Effector CD4-positive, alpha-beta T cell (primary cell): ENCODE measurements around the gene S100A4.
A peak's percentile ranks its signal among the peaks of the same experiment; 100 is the strongest.
"Not testable (repeated sequence)": the region's sequence is repeated elsewhere in the genome, so short reads cannot be mapped to it uniquely, and the experiment has no call there.

Experiments used
- DNase-seq: peaks from one replicate; pipeline ENCODE4 v3.0.0-alpha.2; 2020

The S100A4 gene

DNA sequence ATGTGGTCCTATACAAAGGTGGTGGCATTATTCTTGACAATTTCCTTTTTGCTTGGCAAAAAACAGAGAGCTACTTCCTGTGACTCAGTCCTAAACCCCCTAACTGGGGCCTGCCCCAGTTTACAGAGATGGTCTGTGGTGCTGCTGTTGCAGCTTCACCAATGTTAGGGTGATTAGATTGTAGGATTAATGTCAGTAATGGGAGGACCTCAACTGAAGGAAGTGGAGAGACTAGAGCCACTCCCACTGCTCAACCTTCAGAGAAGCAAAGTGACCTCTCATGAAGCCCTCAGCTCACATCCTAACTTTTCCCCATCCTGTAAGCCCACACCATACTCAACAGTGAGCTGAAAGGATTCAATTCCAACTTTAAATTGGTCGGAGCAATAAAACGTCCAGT is 13.4 kb downstream of the S100A4 start:
- DNase-seq: no peak

DNA sequence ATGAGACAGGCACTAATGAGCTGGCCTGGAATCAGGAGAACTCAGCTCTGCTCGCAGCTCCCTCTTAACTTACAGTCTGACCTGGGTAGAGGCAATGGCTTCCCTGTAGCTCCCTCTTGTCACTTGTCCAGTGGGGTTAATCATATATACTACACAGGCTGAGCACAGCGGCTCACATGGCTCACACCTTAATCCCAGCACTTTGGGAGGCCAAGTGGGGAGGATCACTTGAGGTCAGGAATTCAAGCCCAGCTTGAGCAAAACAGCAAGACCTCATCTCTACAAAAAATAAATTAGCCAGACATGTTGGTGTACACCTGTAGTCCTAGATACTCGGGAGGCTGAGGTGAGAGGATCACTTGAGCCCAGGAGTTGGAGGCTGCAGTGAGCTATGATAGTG is 14.0 kb downstream of the S100A4 start:
- DNase-seq: no peak

DNA sequence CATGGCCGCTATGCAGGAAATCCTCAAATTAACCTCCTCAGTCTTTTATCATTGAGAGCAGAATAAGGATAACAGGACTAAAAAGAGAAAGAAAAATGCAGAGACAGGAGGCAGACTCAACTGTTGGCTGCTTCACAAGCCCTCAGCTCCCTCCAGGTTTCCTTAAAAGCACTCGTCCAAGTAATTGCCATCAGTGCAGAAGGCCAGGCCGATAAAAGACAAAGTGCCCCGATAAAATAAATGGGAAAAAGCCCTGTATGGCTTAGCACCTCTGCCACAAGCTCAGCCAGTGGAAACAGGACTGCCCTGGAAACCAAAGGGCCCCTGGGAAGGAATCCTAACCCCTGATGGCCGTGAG is 17.9 kb downstream of the S100A4 start:
- DNase-seq: no peak

DNA sequence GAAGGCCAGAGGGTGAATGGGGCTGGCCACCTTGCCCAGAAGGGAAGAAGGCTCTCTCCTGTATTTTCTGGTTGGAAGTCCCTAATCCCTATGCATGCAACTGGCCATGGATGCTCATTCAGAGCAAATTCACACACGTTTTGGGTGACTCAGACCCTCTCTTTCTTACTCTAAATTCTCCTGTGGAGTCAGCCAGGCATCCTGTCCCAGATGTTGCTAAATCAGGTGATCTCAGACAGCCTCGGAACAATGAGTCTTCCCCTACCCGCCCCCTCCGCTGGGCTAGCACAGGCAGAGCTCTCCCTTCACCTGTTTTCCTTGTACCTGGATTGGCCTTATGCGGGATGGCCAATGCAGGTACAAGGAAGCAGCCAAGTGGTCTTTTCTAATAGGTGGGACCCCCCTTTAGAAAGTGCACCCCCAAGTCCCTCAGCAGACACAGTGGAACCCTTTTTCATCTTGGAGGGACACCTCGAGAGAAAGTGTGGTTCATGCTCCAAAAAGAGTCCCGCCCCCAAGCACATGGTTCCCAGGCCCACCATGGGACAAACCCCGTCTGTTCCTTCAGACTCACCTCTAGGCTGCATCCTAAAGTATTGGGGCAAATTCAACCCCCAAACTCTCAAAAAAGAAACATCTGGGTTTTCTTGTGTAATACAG is 18.5 kb downstream of the S100A4 start:
- no peak for DNase-seq

DNA sequence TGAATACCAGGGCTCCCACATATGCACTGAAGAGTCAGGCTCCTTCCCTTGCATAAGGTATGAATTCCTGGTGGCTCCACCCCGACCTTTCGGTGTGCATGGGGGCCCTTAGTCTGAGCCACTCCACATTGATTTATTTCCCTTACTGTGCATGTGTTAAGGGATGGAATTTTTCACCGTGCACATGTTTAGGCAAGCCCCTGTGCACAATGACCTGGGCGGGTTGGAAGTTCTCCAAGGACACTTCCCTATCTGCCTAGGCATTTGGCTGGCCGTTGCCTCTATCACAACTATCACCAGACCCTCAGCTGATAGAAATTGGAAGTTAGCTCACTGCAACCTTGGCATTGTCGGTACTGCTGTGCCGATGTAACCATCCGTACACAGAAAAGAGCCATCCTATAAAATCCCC is 19.5 kb downstream of the S100A4 start:
- DNase-seq: no peak

DNA sequence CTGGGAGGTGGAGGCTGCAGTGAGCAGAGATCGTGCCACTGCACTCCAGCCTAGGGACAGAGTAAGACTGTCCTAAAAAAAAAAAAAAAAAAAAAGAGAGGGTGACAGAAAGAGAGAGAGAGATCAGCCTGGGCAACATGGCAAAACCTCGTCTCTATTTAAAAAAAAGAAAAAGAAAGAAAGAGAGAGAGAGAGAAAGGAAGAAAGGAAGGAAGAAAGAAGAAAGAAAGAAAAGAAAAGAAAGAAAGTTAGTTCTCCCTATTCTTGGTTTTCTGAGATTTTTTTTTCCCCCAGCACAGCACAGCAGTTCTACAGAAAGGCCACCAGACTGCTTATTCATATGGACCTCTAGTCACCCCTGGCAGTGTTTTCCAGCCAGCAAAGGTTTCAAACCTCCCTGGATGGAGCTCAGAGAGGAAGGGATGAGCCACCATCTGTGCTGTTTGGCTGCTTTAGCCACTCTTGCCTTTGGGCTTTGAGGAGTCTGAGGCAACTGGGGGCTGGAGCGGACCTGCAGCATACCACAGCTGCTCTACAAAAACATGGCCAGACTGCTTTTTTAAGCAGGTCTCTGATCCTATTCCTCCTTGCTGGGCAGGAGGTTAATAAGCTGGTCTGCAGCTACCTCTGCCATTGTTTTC is 20.4 kb downstream of the S100A4 start:
- DNase-seq: no peak

DNA sequence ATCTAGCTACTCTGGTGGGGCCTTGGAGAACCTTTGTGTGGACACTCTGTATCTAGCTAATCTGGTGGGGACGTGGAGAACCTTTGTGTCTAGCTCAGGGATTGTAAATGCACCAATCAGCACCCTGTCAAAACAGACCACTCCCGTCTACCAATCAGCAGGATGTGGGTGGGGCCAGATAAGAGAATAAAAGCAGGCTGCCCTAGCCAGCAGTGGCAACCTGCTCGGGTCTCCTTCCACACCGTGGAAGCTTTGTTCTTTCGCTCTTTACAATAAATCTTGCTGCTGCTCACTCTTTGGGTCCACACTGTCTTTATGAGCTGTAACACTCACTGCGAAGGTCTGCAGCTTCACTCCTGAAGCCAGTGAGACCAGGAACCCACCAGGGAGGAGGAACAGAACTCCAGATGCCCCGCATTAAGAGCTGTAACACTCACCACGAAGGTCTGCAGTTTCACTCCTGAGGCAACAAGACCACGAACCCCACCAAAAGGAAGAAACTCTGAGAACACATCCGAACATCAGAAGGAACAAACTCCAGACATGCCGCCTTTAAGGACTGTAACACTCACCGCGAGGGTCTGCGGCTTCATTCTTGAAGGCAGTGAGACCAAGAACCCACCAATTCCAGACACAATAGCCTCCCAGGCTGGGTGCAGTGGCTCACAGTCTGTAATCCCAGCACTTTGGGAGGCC is 23.1 kb downstream of the S100A4 start:
- not testable (repeated sequence) for DNase-seq

DNA sequence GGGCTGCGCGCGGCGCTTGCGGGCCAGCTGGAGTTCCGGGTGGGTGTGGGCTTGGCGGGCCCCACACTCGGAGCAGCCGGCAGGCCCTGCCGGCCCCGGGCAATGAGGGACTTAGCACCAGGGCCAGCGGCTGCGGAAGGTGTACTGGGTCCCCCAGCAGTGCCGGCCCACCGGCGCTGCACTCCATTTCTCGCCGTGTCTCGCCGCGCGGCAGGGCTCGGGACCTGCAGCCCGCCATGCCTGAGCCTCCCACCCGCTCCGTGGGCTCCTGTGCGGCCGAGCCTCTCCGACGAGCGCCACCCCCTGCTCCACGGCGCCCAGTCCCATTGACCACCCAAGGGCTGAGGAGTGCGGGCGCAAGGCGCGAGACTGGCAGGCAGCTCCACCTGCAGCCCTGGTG is 23.8 kb downstream of the S100A4 start:
- DNase-seq: not testable (repeated sequence)

DNA sequence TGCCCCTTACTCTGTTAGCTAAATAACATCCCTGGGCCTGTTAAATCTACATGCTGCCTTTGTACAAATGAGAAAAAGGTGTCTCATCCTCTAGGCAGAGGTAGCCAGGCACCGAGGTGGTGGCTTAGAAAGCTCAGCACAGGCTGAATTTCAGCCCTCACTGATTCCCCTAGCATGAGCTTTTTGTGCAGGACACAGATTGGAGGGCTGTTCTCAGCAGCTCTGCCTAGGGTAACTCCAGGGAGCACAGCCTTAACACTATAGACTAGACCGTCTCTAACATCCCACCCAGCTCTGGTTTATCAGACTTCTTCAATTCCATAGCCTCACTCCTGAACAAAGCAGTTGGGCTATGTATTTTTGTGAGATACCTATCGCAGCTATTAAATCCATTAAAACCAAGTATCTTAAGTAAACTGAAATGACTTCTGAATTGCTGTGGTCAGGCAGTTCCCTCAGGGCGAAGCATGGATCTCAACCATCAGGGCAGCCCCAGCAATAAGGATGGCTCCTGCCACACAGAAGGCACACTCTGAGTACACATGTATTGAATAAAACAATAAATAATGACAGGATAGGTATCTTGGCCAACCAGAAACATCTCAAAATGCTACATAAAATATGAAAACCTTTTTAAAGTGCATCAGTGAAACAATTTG is 24.7 kb downstream of the S100A4 start:
- DNase-seq: no peak

DNA sequence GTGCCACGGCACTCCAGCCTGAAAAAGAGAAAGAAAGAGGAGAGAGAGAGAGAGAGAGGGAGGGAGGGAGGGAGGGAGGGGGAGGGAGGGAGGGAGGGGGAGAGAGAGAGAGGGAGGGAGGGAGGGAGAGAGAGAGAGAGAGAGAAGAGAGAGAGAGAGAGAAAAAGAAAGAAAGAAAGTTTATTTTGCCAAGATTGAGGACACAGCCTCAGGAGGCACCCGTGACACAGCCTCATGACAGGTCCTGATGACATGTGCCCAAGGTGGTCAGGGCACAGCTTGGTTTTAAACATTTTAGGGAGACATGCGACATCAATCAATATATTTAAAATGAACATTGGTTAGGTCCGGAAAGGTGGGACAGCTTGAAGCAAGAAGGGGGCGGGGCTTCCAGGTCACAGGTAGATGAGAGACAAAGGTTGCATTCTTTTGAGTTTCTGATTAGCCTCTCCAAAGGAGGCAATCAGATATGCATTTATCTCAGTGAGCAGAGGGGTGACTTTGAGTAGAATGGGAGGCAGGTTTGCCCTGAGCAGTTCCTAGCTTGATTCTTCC is 25.4 kb downstream of the S100A4 start:
- not testable (repeated sequence) for DNase-seq

DNA sequence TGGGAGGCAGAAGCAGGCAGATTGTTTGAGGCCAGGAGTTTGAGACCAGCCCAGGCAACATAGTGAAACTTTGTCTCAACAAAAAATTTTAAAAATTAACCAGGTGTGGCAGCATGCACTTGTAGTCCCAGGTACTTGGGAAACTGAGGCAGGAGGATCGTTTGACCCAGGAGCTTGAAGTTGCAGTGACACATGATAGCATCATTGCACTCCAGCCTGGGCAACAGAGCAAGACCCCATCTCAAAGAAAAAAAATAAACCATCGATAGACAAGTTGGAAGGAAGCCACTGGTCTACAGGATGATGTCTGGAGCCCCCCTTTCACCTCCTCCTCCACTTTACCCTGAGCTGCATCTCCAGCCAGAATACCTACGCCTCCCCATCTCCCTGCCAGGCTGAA is 26.4 kb downstream of the S100A4 start:
- DNase-seq: no peak

DNA sequence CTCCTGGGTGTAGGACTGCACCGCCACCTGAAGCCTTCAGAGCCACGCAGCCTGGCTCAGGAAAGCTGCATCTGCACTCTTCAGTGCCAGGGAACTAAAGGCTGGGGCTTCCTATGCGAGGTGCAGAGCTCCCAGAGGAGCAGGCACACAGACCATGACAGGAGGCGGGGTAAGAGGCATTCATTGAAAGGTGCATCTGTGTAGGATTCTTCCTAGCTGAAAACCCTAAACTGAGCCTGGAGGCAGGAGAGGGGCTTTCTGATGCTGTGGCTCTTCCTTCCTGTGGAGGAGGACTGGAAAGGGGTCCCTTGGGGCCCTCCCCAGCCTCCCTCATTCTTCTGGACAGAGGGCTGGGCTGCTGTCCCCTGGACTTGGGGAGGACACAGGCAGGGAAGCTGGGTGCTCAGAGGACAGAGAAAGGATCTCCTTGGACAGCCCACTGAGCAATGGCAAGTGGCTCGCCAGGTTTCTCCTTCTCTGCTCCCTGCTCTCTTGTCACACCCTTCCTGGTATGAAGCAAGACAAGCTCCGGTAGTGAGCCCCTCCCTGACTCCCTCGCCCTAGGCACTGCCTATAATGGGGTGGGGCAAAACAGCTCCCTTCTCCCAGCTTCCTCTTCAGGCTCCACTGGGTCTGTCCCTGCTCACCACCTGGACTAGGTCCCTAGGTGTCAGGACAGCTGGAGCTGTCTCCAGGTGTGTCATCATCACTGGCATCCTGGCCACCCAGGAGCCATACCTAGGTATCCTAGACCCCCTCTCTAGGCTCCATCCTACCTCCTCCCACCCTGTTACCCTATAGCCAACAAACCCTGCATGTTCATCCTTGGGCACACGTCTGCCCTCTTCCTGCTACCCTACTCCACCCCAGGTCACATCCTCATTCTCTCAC is 29.9 kb downstream of the S100A4 start:
- no peak for DNase-seq

DNA sequence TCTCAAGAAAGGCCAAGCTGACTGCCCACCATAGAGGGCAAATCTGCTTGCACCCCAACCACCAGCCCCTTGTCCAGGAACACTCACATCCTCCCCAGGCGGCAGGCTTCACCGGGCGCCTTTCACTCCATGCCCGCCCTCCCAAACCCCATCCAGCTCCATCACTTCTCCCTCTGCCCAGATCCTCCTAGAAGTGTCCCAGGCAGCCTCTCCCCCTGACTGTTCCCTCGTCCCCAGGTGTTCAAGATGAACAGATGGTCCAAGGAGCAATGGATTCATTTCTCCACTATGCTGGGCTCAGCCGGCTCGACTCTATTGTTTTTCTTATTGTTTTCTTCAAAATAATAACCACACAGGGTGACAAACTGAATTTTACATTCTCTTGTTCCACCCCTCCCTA is 31.9 kb downstream of the S100A4 start:
- no peak for DNase-seq

DNA sequence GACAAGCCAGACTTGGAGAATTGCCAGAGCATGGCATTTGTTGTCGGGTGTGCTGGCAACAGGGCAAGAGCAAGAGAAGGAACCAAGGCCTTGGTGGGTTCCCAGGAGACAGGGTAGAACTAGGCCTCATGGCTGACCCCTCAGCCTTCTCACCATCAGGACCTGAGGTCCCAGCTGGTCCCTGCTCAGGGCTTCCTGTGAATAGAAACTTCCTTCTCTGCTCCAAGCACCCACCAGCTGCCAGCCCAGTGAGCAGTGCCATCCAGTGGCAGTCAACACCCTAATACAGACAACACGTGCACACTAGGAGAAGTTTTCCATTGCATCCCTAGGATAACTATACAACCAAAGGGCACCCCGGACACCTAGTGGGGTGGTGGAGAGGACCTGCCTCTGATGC is 32.6 kb downstream of the S100A4 start:
- no peak for DNase-seq

DNA sequence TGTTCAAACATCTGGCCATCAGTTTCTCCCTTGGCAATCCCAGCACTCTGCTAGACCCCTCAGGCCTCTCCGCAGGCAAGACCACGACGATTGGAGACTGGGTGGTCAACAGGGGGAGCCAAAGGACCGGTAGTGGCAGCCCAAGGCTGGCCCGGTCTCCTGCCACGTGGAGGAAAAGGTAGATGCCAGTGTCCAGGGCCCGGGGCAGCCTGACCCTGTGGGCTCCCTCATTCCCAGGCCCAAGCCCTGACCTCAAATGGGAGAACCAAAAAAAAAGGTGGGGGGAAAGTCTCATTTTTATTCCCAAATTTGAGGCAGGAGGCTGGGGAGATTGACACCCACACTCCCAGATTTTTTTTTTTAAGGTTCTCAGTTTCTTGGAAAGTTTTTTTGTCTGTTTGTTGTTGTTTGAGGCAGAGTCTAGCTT is 34.6 kb downstream of the S100A4 start:
- peak; percentile 77 for DNase-seq

DNA sequence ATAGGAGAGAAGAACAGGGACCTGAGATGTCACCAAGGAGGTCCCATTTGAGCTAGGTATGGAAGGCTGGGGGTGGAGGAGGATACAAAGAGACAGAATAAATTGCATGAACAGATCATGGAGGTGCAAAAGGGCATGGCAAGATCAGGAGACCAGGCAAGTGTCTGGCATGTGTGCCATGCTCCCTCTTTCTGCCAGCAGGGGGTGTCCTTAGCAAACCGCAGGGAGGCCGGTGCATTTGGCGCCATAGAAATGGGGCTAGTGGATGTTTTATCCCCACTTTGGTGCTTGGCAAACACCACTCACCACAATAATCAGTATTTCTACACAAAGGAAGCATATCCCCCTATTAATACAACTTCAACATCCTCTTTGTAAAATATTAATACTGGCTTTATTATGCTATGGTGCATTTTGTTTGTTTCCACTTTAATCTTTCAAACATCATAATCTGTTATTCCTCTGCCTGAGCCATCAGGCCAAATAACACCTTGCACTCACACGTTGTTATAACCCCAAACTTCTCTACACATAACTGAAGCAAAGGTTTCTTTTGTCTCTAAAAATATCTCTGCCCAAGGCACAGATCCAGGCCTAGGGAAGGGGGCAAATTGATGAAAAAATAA is 35.8 kb downstream of the S100A4 start:
- peak; percentile 48 for DNase-seq

DNA sequence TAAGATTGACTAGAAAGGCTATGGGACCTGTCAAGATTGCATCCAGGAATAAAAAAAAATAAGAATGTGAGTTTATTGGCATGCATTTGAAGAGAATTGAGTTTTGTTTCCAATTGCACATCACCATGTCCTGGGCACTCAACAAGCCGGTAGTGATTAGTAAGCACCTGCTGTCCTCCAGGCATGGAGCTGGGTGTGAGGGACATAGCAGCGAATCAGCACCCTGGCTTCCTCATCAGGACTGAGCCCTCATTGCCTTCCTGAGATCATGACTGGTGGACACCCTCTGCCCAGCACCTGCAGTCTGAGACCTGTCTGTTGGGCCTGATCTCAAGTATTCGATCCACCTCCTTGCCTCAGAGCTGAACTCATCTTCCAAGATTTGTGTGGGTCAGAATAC is 36.6 kb downstream of the S100A4 start:
- no peak for DNase-seq

DNA sequence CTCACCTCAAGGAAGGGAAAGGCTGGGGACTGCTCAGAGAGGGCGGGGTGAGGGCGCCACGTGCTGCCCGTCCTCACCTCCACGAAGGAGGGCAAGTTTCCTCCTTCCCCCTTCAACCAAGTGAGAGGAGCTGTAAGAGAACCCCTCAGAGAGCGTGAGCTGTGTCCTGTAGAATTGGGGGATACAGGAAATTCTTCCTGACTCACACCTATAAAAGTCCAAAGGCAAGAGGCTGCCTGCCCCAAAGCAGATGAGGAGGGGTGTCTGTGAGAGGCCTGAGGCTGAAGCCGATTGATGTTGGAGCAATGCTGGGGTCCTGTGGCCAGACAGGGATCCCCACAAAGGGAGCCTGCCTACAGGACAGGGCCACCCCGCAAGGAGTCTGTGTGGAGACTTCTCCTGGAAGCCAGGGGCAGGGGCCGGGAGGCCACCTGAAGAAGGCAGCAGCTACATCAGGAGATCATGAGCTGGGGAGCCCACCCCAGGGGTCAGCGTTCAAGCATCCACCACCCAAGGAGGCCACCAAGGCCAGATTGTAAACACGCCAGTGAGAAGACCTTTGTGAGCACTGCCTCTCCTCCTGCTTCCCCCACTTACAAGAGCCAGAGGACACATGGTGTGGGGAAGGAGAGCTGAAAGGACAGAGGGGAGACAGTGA is 37.6 kb downstream of the S100A4 start:
- DNase-seq: no peak

DNA sequence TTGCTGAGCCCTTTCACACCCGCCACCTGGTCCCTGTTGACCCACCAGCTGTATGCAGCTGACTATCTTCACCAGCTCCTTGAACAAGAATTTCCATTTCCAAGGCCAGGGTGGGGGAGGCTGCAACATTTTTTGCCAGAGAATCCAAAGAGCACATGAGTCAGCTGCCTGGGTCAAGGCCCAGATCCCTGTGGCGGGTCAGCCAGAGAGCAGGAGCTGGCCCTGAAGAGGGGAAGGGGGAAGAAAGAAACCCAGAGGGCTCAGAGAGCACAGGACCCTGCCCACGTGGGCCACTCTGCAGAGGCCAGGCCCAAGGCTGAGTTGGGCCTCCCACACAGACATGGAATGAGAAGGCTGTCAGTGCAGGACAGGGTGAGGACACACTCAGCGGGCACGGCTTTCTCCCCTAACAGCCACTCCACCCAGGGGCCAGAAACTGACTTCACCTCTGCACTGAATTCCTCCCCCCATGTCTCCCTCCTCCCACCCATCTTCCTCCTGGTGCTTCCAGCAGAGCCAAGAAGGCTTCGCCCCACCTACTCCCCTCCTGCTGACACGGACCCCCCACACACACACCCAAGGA is 38.7 kb downstream of the S100A4 start:
- DNase-seq: no peak

DNA sequence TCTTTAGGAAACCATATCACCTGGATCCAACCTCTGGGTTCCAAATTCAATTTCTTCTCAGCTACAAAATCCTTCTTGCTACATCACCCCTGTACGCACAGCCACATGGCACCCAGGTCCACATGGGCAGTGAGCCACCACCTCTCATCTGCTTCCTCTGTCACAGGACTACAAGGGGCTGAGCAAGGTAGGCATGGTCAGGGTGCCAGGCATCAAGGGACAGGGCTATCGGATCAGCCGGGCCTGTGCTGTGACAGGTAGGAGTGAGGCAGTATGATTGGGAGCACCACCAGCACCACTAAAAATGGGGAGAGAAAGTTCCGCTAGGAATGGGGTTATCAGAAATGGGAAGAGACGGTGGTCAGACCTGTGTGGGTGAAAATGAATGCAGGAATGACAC is 39.2 kb downstream of the S100A4 start:
- no peak for DNase-seq

DNA sequence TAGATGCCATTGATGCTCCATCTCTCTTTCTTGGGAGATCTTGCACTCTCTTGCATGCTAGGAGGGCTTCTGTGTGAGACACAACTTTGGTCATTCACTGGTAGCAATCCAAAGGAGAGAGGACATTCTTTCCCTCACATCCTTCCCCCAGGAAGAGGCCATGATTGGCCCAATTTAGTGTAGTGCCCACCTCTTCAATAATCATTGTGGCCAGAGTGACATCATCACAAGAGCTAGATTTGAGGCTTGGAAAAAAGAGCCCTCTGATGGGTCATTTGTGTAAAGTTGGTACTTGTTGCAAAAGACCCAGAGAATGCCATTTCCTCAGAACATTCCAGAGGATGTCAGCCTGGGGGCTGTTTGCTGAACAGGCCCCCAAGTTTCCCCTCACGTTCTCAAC is 40.0 kb downstream of the S100A4 start:
- DNase-seq: no peak
